ENCODE data around the gene GPR37L1. TPM values are rescaled to one million over a fixed set of nuclear protein-coding genes. Genes with fewer than 3 reads are reported as not detected.

GPR37L1 gene
- total RNA-seq, 2 experiments from 2014 or later = not detected

GRCh38 chr1:202148391-202148790 lies 25.7 kb downstream of the GPR37L1 start:
- ATAC-seq (no peak), DNase-seq (no peak)
- Mint-ChIP-seq H3K4me1 (ENCODE audit: low read depth) (peaks cover 21% of the 10 kb centered on the region), H3K4me3 (no peak overlapping the region), H3K36me3 (ENCODE audit: low read depth) (peaks cover 51% of the 10 kb centered on the region), H3K27ac (no peak overlapping the region), H3K9me3 (no peaks in the 10 kb centered on the region), H3K27me3 (no peaks in the 10 kb centered on the region)
- TF ChIP-seq CTCF (IDR thresholded peaks at IDR 0.05) = no peak
- CTCF ChIA-PET = interaction anchor here (1.9 kb wide), 1 partner anchor 12 kb away, joined by 9 read pairs; the partner anchor contains the start of gene PTPN7
- intact Hi-C loops (cut with micrococcal nuclease) = no loop called here
- POLR2A ChIA-PET = interaction anchor here (7.7 kb wide), 1 partner anchor 12 kb away, joined by 124 read pairs; the partner anchor contains the start of gene PTPN7

GRCh38 chr1:202149566-202149965 lies 26.8 kb downstream of the GPR37L1 start:
- intact Hi-C loops (cut with micrococcal nuclease) = no loop called here
- no peak for ATAC-seq
- ChIA-PET CTCF (no interaction called here), POLR2A (interaction anchor here (1.2 to 1.4 kb wide), 2 partner anchors 10 to 254 kb away, joined by 3 to 5 read pairs; partner anchors contain the start of gene PTPN7)
- peaks cover 23% of the 10 kb centered on the region for H3K4me1 Mint-ChIP-seq (ENCODE audit: low read depth)
- DNase-seq = no peak
- H3K27me3 Mint-ChIP-seq = no peaks in the 10 kb centered on the region
- H3K36me3 Mint-ChIP-seq (ENCODE audit: low read depth) = peaks cover 56% of the 10 kb centered on the region
- TF ChIP-seq CTCF (IDR thresholded peaks at IDR 0.05) = no peak
- no peak overlapping the region for H3K4me3 Mint-ChIP-seq
- H3K27ac Mint-ChIP-seq = no peak overlapping the region
- no peaks in the 10 kb centered on the region for H3K9me3 Mint-ChIP-seq

DNA sequence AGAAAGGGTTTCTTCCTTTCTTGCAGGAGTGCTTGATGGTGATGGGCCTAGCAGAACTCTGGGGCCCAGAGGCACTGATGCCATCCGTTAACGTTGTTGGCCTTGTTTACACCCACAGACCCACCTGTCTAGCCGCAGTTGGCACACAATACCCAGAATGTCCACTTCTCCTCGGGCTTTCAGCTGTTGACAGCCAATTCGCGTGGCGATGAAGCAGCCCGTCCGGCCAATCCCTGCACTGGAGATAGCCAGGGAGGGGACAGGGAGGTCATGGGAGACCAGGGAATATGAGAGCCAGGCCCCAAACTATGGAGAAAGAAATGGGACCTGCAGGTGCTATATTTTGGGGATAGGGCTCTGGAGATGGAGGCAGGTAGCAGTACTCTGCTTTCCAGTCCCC lies 27.5 kb downstream of the GPR37L1 start:
- intact Hi-C loops (cut with micrococcal nuclease) = no loop called here
- no peak for TF ChIP-seq CTCF (IDR thresholded peaks at IDR 0.05)
- ChIA-PET CTCF (no interaction called here), POLR2A (interaction anchor here (1.2 to 1.4 kb wide), 2 partner anchors 10 to 254 kb away, joined by 3 to 5 read pairs; partner anchors contain the start of gene PTPN7)
- Mint-ChIP-seq H3K9me3 (no peaks in the 10 kb centered on the region), H3K4me3 (no peak overlapping the region), H3K4me1 (ENCODE audit: low read depth) (peaks cover 27% of the 10 kb centered on the region), H3K27ac (no peak overlapping the region), H3K36me3 (ENCODE audit: low read depth) (peaks cover 62% of the 10 kb centered on the region), H3K27me3 (no peaks in the 10 kb centered on the region)
- ATAC-seq (no peak), DNase-seq (no peak)

DNA sequence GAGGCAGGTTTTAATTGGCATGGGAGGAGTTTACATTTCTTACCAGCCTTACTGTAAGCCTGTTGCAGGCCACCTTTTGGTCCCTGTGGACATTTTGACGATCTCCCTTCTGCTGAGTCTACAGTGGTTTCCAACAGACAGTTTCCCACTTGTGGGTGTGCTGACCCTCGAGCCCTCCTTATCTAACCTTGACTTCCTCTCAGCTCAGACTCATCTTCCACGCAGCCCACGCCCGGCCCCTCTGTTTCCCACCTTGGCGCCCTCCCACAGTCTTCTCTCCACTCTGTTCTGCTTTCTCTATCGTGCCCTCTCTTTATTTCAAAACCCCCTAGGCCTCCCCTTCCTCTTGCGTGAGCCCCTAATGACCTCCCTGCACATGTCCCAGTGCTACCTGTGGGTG lies 27.9 kb downstream of the GPR37L1 start:
- ChIA-PET CTCF (no interaction called here), POLR2A (interaction anchor here (1.2 to 1.4 kb wide), 2 partner anchors 9 to 255 kb away, joined by 3 to 5 read pairs; partner anchors contain the start of gene PTPN7)
- H3K27ac Mint-ChIP-seq = peak overlapping the region; percentile 71
- no peak for TF ChIP-seq CTCF (IDR thresholded peaks at IDR 0.05)
- peaks cover 66% of the 10 kb centered on the region for H3K36me3 Mint-ChIP-seq (ENCODE audit: low read depth)
- no peak for DNase-seq
- H3K27me3 Mint-ChIP-seq = no peaks in the 10 kb centered on the region
- no peak overlapping the region for H3K4me3 Mint-ChIP-seq
- intact Hi-C loops (cut with micrococcal nuclease) = no loop called here
- no peak for ATAC-seq
- no peaks in the 10 kb centered on the region for H3K9me3 Mint-ChIP-seq
- peaks cover 27% of the 10 kb centered on the region for H3K4me1 Mint-ChIP-seq (ENCODE audit: low read depth)

- Mint-ChIP-seq H3K4me3 (no peak overlapping the region), H3K27ac (peak overlapping the region; percentile 71), H3K9me3 (no peaks in the 10 kb centered on the region), H3K27me3 (no peaks in the 10 kb centered on the region), H3K36me3 (ENCODE audit: low read depth) (peaks cover 70% of the 10 kb centered on the region), H3K4me1 (ENCODE audit: low read depth) (peaks cover 30% of the 10 kb centered on the region)
- CTCF ChIA-PET = interaction anchor here (1.2 kb wide), 1 partner anchor 9 kb away, joined by 3 read pairs; the partner anchor contains the start of gene PTPN7
- ATAC-seq (no peak), DNase-seq (no peak)
- intact Hi-C loops (cut with micrococcal nuclease) = no loop called here
- no peak for TF ChIP-seq CTCF (IDR thresholded peaks at IDR 0.05)
- POLR2A ChIA-PET = interaction anchor here (1.0 to 2.3 kb wide), 3 partner anchors 8 to 10 kb away, joined by 5 to 14 read pairs (median 5); partner anchors contain the start of gene PTPN7
Measured at GRCh38 chr1:202151045-202151444, 28.3 kb downstream of the GPR37L1 start.
